ENCODE data around the gene DOCK9. TPM values are rescaled to one million over a fixed set of nuclear protein-coding genes. Genes with fewer than 3 reads are reported as not detected.

The DOCK9 gene
- total and polyA plus RNA-seq, 2 experiments from 2014 or later = 8.5 to 57.7 TPM

GRCh38 chr13:98846521-98846920, 131.3 kb downstream of the DOCK9 start (continued):
- TF ChIP-seq CTCF (conservative IDR thresholded peaks at IDR 0.05; ENCODE audit: low read depth in 2 of 2) = no peak

GRCh38 chr13:98845742-98846141, 132.1 kb downstream of the DOCK9 start:
- no peaks in the 10 kb centered on the region for H3K4me1 ChIP-seq (ENCODE audit: insufficient read depth)
- H3K4me3 ChIP-seq = no peak overlapping the region
- H3K27me3 ChIP-seq (ENCODE audit: insufficient read depth) = no peaks in the 10 kb centered on the region
- Mint-ChIP-seq H3K4me3 (no peak overlapping the region), H3K36me3 (ENCODE audit: low read depth) (no peaks in the 10 kb centered on the region), H3K9me3 (no peaks in the 10 kb centered on the region), H3K27ac (no peak overlapping the region), H3K4me1 (peaks cover 13% of the 10 kb centered on the region), H3K27me3 (ENCODE audit: insufficient read depth, low read depth, poor library complexity) (no peaks in the 10 kb centered on the region)
- H2AFZ ChIP-seq = no peak overlapping the region
- no peaks in the 10 kb centered on the region for H3F3A ChIP-seq (replicated peaks; ENCODE audit: low read depth)
- H3K9me2 ChIP-seq (ENCODE audit: insufficient read depth) = no peaks in the 10 kb centered on the region
- no peak overlapping the region for H3K4me2 ChIP-seq
- H3K27ac ChIP-seq (ENCODE audit: low read depth) = no peak overlapping the region
- no peaks in the 10 kb centered on the region for H3K79me2 ChIP-seq (replicated peaks; ENCODE audit: insufficient read depth)
- ATAC-seq = no peak
- H3K36me3 ChIP-seq (ENCODE audit: insufficient read depth) = no peaks in the 10 kb centered on the region; the same call in 1 of the 2 replicates
- no peaks in the 10 kb centered on the region for H4K20me1 ChIP-seq (replicated peaks; ENCODE audit: insufficient read depth)
- no peak for DNase-seq (ENCODE audit: low spot score)
- TF ChIP-seq ZNF331 (CRISPR knock-in tag; IDR thresholded peaks at IDR 0.05; ENCODE audit: low read depth) (no peak), JUNB (IDR thresholded peaks at IDR 0.05; ENCODE audit: unreplicated experiment) (no peak), ZNF114 (CRISPR knock-in tag; IDR thresholded peaks at IDR 0.05) (no peak), CTCF (conservative IDR thresholded peaks at IDR 0.05; ENCODE audit: low read depth in 2 of 2) (no peak), ZNF462 (CRISPR knock-in tag; IDR thresholded peaks at IDR 0.05) (no peak), EZH2phosphoT487 (IDR thresholded peaks at IDR 0.05; ENCODE audit: unreplicated experiment) (no peak), POLR2AphosphoS5 (IDR thresholded peaks at IDR 0.05; ENCODE audit: low read depth) (no peak), REST (IDR thresholded peaks at IDR 0.05; ENCODE audit: unreplicated experiment) (no peak), EZH2 (IDR thresholded peaks at IDR 0.05; ENCODE audit: low read depth, unreplicated experiment) (no peak), NANOG (IDR thresholded peaks at IDR 0.05; ENCODE audit: borderline replicate concordance) (no peak)
